Measurements from ENCODE around the gene CNTN6.

GRCh38 chr3:1292571-1293071 lies 199.8 kb downstream of the CNTN6 start:
- TF ChIP-seq CTCF (IDR thresholded peaks at IDR 0.05) (no peak), ZFX (IDR thresholded peaks at IDR 0.05; ENCODE audit: borderline replicate concordance) (no peak)
